HG02852 (cell line): ENCODE results near the gene GCNT2.
"Not testable (repeated sequence)": the region's sequence is repeated elsewhere in the genome, so short reads cannot be mapped to it uniquely, and the experiment has no call there.

ENCODE experiments used
- ATAC-seq: cut with Tn5 transposase; IDR thresholded peaks from one replicate; pipeline ENCODE4 v1.9.1; 2021; ENCODE audit warnings: mild to moderate bottlenecking, moderate library complexity; ENCODE audit not compliant: unreplicated experiment

The GCNT2 gene

DNA sequence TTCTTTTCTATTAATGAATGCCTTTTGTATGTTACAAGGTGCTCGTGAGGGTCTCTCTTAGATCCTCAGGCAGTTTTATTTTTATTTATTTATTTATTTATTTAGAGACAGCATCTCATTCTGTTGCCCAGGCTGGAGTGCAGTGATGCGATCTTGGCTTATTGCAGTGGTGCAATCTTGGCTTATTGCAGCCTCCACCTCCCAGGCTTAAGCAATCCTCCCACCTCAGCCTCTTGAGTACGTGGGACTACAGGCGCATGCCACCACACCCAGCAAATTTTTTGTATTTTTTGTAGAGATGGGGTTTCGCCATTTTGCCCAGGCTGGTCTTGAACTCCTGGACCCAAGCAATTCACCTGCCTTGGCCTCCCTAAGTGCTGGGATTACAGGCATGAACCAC lies 79.5 kb downstream of the GCNT2 start:
- not testable (repeated sequence) for ATAC-seq

DNA sequence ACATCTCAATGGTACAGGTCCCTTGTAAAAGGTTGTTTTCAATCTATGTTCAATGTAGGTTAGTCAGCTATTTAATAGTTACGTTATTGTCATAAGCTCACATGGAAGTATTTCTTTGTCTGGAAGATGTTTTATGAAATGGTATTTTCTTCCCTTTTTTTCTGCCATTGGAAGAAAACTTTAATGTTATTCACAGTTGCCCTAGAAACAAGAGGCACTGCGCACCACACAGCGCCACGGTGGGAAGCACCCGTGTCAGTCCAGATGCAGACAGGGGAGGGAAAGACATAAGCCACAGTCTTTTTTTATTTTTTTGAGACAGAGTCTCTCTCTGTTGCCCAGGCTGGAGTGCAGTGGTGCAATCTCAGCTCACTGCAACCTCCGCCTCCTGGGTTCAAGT lies 82.1 kb downstream of the GCNT2 start:
- no peak for ATAC-seq

GRCh38 chr6:10609038-10609437 lies 87.9 kb downstream of the GCNT2 start:
- ATAC-seq: no peak

DNA sequence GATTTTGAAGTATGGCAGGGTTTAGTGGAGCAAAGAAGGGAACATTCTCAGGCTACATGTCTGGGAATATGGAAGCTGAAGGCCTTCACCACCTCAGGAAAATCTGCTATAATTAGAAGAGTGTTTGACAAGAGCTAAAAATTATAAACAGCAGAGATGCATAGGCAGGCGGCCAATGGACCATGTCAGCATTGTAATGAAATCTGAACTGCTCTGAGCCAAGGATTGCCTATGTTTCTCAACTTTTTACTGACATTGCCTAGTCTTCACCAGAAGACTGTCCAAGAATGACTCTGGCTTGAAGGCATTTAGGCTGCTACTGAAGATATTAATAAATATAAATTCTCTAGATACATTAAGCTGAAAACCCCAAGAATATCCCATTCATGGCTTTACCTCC lies 89.1 kb downstream of the GCNT2 start:
- ATAC-seq: no peak

DNA sequence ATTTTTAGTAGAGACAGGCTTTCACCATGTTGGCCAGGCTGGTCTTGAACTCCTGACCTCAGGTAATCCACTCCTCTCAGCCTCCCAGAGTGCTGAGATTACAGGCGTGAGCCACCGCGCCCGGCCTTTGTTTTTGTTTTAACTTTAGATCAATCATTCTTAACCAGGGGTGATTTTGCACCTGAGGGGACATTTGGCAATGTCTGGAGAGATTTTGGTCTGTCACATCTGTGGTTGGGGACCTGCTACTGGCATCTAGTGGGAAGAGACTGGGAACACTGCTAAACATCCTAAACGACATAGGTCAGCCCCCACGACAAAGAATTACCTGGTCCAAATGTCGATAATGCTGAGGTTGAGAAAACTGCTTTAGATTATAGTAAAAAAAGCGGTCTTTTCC lies 91.0 kb downstream of the GCNT2 start:
- no peak for ATAC-seq

GRCh38 chr6:10613077-10613476 lies 91.9 kb downstream of the GCNT2 start:
- ATAC-seq: no peak

- no peak for ATAC-seq
Observed at GRCh38 chr6:10613723-10614122, 92.6 kb downstream of the GCNT2 start.

GRCh38 chr6:10615675-10616074 lies 94.5 kb downstream of the GCNT2 start:
- ATAC-seq: no peak

- not testable (repeated sequence) for ATAC-seq
Observed at GRCh38 chr6:10616266-10616665, 95.1 kb downstream of the GCNT2 start.

DNA sequence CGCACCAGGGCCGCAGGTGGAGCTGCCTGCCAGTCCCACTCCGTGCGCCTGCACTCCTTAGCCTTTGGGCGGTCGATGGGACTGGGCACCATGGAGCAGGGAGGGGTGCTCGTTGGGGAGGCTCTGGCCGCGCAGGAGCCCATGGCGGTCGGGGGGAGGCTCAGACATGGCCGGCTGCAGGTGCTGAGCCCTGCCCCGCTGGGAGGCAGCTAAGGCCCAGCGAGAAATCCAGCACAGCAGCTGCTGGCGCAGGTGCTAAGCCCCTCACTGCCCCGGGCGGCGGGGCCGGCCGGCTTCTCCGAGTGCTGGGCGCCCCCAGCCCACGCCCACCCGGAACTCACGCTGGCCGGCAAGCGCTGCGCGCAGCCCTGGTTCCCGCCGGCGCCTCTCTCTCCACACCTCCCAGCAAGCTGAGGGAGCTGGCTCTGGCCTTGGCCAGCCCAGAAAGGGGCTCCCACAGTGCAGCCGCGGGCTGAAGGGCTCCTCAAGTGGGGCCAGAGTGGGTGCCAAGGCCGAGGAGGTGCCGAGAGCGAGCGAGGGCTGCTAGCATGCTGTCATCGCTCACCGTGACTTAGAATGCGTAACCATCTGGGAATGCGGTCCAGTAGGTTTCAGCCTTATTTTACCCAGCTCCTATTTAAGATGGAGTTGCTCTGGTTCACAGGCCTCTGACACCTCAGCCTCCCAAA lies 96.0 kb downstream of the GCNT2 start:
- no peak for ATAC-seq

GRCh38 chr6:10618409-10618808 lies 97.3 kb downstream of the GCNT2 start:
- no peak for ATAC-seq

- no peak for ATAC-seq
Observed at GRCh38 chr6:10621213-10621612, 100.1 kb downstream of the GCNT2 start.

DNA sequence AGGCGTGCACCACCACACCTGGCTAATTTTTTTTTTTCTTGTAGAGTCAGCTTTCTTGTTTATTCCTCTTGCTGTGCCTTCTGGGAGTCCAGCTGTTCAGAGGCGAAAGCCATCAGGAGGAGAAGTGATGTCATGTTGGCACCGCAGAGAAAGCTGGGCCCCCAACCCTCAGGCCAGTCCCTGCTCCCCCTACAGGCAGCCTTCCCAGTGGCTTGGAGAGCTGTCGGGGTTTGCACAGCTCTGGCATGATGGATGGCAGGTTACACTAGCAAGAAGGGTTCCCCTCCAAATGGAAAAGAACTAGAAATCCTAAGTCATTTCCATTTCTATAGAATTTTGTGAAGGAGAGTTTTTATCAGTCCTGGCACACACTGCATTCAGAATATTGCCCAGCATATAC lies 100.7 kb downstream of the GCNT2 start:
- ATAC-seq: no peak

DNA sequence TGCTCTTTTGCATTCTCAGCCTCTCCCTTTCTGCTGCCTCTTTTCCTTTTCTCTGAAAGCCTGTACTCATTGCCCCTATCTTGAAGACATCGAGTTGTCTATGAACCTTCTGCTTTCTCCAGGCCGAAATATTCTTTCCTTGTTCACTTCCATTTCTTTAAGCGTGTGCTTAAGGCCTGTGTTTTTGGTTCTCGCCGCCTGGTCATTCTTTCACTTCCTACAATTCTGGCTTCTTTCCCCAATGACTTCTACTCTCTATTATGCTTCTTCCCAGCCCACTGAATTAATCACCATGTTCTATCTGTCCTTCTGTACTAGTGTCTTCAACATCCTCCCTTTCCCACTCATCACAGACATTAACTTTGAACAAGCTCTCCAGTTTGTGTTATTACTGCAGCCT lies 103.7 kb downstream of the GCNT2 start:
- ATAC-seq: no peak

DNA sequence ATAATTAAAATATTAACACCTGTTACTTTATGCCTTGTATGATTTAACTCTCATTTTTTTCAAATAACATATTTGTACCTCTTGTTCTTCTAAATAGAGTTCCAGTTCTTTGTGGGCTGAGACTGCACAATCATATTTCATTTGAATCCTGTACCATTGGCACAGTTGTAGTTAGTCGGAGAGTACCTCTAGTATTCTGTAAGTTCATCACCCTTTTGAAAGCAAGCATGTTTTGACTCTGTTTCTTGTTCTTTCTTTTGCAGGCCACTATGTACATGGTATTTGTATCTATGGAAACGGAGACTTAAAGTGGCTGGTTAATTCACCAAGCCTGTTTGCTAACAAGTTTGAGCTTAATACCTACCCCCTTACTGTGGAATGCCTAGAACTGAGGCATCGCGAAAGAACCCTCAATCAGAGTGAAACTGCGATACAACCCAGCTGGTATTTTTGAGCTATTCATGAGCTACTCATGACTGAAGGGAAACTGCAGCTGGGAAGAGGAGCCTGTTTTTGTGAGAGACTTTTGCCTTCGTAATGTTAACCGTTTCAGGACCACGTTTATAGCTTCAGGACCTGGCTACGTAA lies 105.1 kb downstream of the GCNT2 start:
- ATAC-seq: peak; percentile 50

DNA sequence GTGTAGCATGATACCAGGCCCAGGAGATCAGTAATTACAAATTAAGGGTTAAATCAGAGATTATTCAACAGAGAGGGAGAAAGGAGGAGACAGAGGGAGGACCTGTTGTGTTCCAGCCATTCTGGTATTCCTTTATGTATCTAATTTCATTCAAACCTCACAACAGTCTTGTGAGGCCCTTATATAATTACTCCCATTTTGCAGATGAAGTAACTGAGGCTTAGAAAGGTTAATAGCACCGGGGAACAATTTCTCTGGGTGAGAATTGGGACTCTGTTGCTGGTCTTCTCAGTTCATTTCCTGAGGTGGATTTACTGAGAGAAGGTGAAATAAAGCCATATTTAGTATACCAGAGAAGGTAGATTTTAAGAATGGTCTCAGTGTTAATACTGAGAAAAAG lies 106.6 kb downstream of the GCNT2 start:
- no peak for ATAC-seq

DNA sequence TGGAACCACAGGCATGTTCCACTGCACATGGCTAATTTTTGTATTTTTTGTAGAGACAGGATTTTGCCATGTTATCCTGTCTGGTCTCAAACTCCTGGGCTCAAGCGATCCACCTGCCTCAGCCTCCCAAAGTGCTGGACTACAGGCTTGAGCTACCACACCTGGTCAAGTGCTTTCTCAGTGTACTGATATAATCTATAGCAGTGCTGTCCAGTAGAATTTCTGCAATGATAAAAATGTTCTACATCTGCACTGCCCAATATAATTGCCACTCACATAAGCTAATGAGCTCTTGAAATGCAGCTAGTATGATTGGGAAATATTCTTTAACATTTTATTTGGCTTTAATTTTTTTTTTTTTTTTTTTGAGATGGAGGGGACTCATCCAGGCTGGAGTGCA lies 109.0 kb downstream of the GCNT2 start:
- ATAC-seq: no peak

- peak; percentile 93 for ATAC-seq
Observed at GRCh38 chr6:10633216-10633615, 112.1 kb downstream of the GCNT2 start.

GRCh38 chr6:10640412-10640811 lies 119.3 kb downstream of the GCNT2 start:
- no peak for ATAC-seq

- no peak for ATAC-seq
Observed at GRCh38 chr6:10641528-10641927, 120.4 kb downstream of the GCNT2 start.

GRCh38 chr6:10643201-10643651 lies 122.1 kb downstream of the GCNT2 start:
- ATAC-seq: peak; percentile 96

- no peak for ATAC-seq
Observed at GRCh38 chr6:10644225-10644624, 123.1 kb downstream of the GCNT2 start.
